Cortex of kidney (tissue), 1 donor: Measurements from ENCODE around the gene OSBPL2.

ENCODE experiments used
- DNase-seq: peaks from one replicate; lab custom pipeline; 2025; lab: John Stamatoyannopoulos, UW

OSBPL2 gene

GRCh38 chr20:62327726-62328495 is 89.6 kb downstream of the OSBPL2 start:
- DNase-seq: no peak

- no peak for DNase-seq
These were observed 90.5 kb downstream of the OSBPL2 start for GRCh38 chr20:62328684-62329388.

- DNase-seq: no peak
These were observed 91.4 kb downstream of the OSBPL2 start for GRCh38 chr20:62329389-62330377.

DNA sequence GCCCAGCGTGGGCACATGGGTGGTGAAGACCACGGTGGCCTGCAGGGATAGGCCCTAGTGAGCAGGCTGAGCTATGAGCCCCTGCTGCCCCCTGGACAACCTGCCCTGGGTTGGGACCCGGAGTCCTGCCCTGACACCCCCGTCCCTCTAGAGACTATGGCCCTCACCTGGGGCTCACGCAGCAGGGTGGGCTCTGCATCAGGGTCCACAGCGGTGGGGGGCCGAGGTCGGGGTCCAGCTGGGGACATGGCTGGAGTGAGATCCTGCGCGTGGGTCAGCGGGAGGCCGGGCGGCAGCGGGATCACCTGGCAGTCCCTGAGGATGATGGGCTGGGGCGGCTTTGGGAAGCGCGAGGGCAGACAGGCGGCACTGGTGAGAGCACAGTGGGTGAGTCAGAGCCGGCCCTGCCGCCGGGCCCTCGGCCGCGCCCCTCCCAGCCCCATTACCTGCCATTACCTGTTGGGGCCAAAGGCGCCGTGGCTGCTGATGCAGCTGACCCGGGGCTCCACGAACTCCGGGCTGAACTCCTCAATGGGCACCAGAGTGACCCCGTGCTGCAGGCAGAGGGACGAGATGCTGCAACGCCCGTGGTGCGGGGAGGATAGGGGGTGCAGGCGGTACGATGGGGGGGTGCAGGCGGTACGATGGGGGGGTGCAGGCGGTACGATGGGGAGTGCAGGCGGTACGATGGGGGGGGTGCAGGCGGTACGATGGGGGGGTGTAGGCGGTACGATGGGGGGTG is 92.4 kb downstream of the OSBPL2 start:
- DNase-seq: no peak

GRCh38 chr20:62331347-62331746 is 93.0 kb downstream of the OSBPL2 start:
- no peak for DNase-seq

- no peak for DNase-seq
These were observed 94.1 kb downstream of the OSBPL2 start for GRCh38 chr20:62332421-62332820.

- DNase-seq: no peak
These were observed 94.9 kb downstream of the OSBPL2 start for GRCh38 chr20:62332989-62333819.

DNA sequence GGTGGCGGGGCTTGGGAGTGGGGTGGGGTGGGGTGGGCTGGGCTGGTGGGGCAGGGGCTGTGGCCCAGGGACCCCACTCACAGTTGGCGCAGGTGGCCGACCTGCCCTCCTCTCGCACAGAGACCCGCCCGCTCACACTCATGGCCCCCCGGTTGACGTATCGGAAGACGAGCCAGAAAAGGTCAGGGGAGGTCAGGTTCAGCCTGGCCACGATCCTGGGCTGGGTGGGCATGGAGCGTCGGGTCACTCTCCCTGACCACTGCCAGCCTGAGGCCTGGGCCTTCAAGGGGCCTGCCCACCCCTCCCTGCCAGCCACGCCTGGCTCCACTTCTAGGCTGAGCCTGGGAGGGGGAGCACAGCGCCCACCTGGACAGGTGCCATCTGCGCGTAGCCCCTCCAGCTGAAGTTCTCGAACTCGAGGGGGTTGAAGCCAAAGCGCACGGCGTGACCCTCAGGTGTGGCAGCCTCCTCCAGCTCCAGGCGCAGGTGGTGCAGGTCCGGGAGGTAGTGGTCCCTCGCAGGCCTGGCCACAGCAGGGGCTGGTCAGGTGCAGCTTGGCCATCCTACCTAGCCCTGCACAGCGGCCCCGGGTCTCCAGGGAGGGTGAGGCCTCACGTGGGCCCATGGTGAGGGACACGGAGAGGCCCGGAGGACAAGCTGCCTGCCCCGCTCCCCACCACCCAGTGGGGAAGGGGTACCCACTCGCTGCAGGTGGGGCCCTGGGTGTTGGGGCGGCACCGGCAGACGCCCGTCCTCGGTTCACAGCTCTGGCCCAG is 95.7 kb downstream of the OSBPL2 start:
- no peak for DNase-seq

- no peak for DNase-seq
These were observed 96.6 kb downstream of the OSBPL2 start for GRCh38 chr20:62334881-62335280.

DNA sequence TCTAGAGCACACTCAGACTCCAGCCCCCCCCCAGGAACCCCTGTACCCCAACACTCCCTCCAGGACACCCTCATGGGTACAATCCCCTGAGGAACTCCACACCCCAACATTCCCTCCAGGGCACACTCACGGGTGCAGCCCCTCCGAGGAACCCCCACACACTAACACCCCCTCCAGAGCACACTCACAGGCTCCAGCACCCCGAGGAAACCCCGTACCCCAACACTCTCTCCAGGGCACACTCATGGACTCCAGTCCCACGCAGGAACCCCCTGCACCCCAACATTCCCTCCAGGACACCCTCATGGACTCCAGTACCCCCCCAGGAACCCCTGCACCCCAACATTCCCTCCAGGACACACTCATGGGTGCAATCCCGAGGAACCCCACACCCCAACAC is 97.2 kb downstream of the OSBPL2 start:
- no peak for DNase-seq

- no peak for DNase-seq
These were observed 98.0 kb downstream of the OSBPL2 start for GRCh38 chr20:62336329-62336728.

DNA sequence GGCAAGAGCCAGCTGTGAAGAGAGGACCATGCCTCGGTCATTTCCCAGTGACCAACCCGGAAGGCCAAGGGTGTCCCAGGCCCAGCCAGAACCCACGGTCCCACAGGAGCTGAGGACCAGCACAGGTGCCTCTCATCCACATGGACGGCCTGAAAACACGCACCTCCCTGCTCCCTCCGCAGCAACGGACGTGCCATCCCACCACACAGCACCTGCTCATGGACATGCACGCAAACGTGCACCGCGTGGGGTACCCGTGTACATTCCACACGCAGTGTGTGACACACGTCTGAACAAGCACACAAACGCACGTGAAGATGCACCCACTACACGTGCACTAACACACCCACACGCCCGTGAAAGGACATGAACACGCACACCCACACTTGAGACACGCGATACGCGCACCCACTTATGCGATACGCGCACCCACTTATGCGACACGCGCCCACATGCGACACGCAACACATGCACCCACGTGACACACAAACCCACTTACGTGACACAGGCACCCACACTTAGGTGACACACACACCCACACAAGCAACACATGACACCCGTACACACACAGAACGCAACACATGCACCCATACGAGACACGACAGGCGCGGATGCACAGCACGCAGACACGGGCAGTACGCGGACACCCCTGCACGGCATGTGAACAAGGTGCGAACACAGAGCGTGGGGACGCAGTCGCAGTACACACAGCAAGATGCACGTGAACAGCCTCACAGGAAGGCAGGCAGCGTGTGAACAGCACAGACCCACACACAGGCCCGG is 98.6 kb downstream of the OSBPL2 start:
- DNase-seq: no peak

GRCh38 chr20:62337558-62338293 is 99.4 kb downstream of the OSBPL2 start:
- no peak for DNase-seq

DNA sequence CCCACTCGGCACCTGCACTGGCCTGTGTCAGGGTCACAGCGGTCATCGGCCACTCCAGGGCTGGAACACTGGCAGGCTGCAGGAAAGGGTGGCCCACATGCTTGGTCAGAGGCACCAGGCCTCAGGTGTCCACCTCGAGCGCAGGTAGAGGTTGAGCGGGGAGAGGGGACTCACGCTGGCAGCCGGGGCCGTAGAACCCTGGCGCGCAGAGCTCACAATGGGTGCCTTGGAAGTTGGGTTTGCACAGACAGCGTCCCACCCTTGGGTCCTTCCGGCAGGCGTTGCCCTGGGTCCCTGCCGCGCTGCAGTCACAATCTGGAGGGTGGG is 99.9 kb downstream of the OSBPL2 start:
- no peak for DNase-seq

DNA sequence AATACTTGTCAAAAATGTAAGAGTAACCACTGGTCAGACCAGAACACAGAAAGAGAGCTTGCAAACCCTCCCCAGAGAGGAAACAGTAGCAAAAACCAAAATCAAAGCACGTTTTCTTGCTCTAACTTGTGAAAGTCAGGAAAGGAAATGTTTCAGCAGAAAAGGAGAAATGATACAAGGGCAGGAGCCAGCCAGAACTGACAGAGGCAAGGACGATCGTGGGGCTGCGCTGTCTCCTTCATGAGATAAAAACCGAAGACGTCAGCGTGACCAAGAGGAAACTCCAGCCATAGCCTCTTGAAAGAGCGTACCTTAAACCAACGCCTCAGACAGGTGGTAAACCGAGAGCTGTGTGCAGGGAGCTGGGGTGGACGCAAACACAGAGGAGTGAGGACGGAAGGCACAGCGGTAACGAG is 101.3 kb downstream of the OSBPL2 start:
- no peak for DNase-seq

- DNase-seq: no peak
These were observed 104.6 kb downstream of the OSBPL2 start for GRCh38 chr20:62342910-62343309.

- DNase-seq: no peak
These were observed 105.8 kb downstream of the OSBPL2 start for GRCh38 chr20:62344092-62344491.

- no peak for DNase-seq
These were observed 106.5 kb downstream of the OSBPL2 start for GRCh38 chr20:62344782-62345181.
